GOT3 (cell line): ENCODE results near the gene DDAH1.

Source experiments
- DNase-seq: peaks from one replicate; lab custom pipeline; 2025; ENCODE audit warnings: mixed read lengths; lab: John Stamatoyannopoulos, UW

The DDAH1 gene

DNA sequence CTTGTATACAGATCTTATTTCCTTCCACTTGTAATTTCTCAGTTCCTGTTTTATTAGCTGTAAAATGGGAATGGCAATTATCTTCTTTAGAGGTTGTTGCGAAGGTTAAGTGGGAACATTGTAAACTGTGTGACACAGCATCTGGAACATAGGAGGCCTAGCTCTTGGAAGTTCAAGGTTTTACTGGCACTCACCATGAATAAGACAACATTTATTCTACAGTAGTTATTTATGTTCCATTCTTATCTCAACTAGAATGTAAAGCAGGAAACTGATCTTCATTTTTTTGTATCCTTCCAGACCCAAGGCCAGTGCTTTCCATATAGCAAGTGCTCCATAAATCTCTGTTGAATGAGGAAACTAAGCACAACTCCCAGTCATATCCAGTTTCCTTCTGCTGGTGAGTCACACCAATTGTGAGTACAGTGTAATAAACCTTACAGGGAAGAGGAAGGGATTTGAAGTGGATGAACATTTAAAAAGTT, 189.9 kb downstream of the DDAH1 start:
- DNase-seq: no peak

DNA sequence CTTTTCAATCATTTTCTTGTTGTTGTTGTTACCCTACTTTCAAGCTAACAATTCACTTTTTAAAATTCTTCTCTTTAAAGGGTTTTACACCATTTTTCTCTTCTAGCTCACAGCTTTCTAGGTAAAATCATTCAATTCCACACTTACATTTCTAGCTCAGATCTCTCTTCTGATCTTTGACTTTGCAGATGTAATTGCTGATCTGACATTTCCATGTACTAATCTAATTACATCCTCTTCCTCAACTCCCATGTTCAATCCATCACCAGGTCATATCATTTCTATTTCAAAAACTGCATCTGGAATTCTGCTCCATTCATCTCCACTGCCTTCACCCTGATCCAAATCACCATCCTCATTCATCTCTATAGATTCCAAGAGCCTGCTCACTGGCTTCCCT, 191.6 kb downstream of the DDAH1 start:
- no peak for DNase-seq

- DNase-seq: no peak
Observed at GRCh38 chr1:85268801-85269585, 196.0 kb downstream of the DDAH1 start.
